ENCODE data around the gene EPG5. TPM values are rescaled to one million over a fixed set of nuclear protein-coding genes. Genes with fewer than 3 reads are reported as not detected.

The EPG5 gene
- total RNA-seq, 1 donor, result 161 TPM

GRCh38 chr18:45874491-45875184 lies 92.5 kb downstream of the EPG5 start:
- no peak for DNase-seq (ENCODE audit: low read depth)
- no peak for TF ChIP-seq CTCF (IDR thresholded peaks at IDR 0.05; ENCODE audit: insufficient read depth, low read depth, low read length)
- H3K4me3 ChIP-seq (ENCODE audit: low read depth, low read length), result no peak overlapping the region

GRCh38 chr18:45871431-45872084 lies 95.6 kb downstream of the EPG5 start:
- no peak for DNase-seq (ENCODE audit: low read depth)
- H3K4me3 ChIP-seq (ENCODE audit: low read depth, low read length), result no peak overlapping the region
- no peak for TF ChIP-seq CTCF (IDR thresholded peaks at IDR 0.05; ENCODE audit: insufficient read depth, low read depth, low read length)

GRCh38 chr18:45870419-45870818 lies 96.7 kb downstream of the EPG5 start:
- no peak for DNase-seq (ENCODE audit: low read depth)
- no peak for TF ChIP-seq CTCF (IDR thresholded peaks at IDR 0.05; ENCODE audit: insufficient read depth, low read depth, low read length)
- no peak overlapping the region for H3K4me3 ChIP-seq (ENCODE audit: low read depth, low read length)

GRCh38 chr18:45865466-45865865 lies 101.7 kb downstream of the EPG5 start:
- H3K4me3 ChIP-seq (ENCODE audit: low read depth, low read length), result no peak overlapping the region
- DNase-seq (ENCODE audit: low read depth), result no peak
- no peak for TF ChIP-seq CTCF (IDR thresholded peaks at IDR 0.05; ENCODE audit: insufficient read depth, low read depth, low read length)

GRCh38 chr18:45864081-45864480 lies 103.0 kb downstream of the EPG5 start:
- DNase-seq (ENCODE audit: low read depth), result no peak
- TF ChIP-seq CTCF (IDR thresholded peaks at IDR 0.05; ENCODE audit: insufficient read depth, low read depth, low read length), result no peak
- no peak overlapping the region for H3K4me3 ChIP-seq (ENCODE audit: low read depth, low read length)

GRCh38 chr18:45863469-45863868 lies 103.7 kb downstream of the EPG5 start:
- no peak overlapping the region for H3K4me3 ChIP-seq (ENCODE audit: low read depth, low read length)
- no peak for DNase-seq (ENCODE audit: low read depth)
- TF ChIP-seq CTCF (IDR thresholded peaks at IDR 0.05; ENCODE audit: insufficient read depth, low read depth, low read length), result no peak

Measured in fibroblast of villous mesenchyme (primary cell).